Neuronal stem cell (in vitro differentiated cells): ENCODE results near the gene WNT9B.

Experiments
- DNase-seq: peaks from one replicate; pipeline ENCODE4 v3.0.0-alpha.2; 2013; ENCODE audit warnings: low spot score
- H2AFZ ChIP-seq: one replicate; pipeline ENCODE4 v1.6.1; 2013; ENCODE audit warnings: mild to moderate bottlenecking, low read length, inconsistent platforms
- H2AK5ac ChIP-seq: 2 replicates; pipeline ENCODE4 v1.6.1; 2013; ENCODE audit warnings: low read depth, mild to moderate bottlenecking, inconsistent platforms, low read length, moderate library complexity, mixed read lengths
- H2BK120ac ChIP-seq: 2 replicates; pipeline ENCODE4 v1.6.1; 2013; ENCODE audit warnings: low read depth, mild to moderate bottlenecking, inconsistent platforms, low read length, moderate library complexity, mixed read lengths
- H2BK12ac ChIP-seq: one replicate; pipeline ENCODE4 v1.6.1; 2013; ENCODE audit warnings: low read length, inconsistent platforms
- H2BK15ac ChIP-seq: 2 replicates; pipeline ENCODE4 v1.6.1; 2013; ENCODE audit warnings: mild to moderate bottlenecking, low read length, inconsistent platforms, mixed read lengths
- H2BK5ac ChIP-seq: one replicate; pipeline ENCODE4 v1.6.1; 2013; ENCODE audit warnings: inconsistent platforms, mild to moderate bottlenecking, low read length, moderate library complexity
- H3K14ac ChIP-seq: one replicate; pipeline ENCODE4 v1.6.1; 2013; ENCODE audit warnings: low read length, inconsistent platforms
- H3K18ac ChIP-seq: 2 replicates; pipeline ENCODE4 v1.6.1; 2013; ENCODE audit warnings: low read length, inconsistent platforms
- H3K23ac ChIP-seq: 2 replicates; pipeline ENCODE4 v1.6.1; 2013; ENCODE audit warnings: low read depth, mild to moderate bottlenecking, mixed read lengths, low read length, inconsistent platforms; ENCODE audit not compliant: poor library complexity
- H3K27ac ChIP-seq: replicated peaks from 3 replicates; pipeline ENCODE4 v1.5.1; 2013; ENCODE audit warnings: low read length, inconsistent platforms
- H3K27me3 ChIP-seq, 3 experiments: 2 replicates each; pipeline ENCODE4 v1.6.1; 2013; ENCODE audit warnings: low read length in 3 of 3, mild to moderate bottlenecking in 2 of 3, inconsistent platforms in 1 of 3, low read depth in 1 of 3, mixed read lengths in 1 of 3, moderate library complexity in 1 of 3; ENCODE audit not compliant: control insufficient read depth in 3 of 3, insufficient read depth in 3 of 3
- H3K36me3 ChIP-seq, 2 donors: replicated peaks in 1 of 2; 2 replicates each; pipeline ENCODE4 v1.6.1; 2013; ENCODE audit warnings: low read length in 2 of 2; ENCODE audit not compliant: control insufficient read depth in 2 of 2, insufficient read depth in 2 of 2
- H3K4ac ChIP-seq: 2 replicates; pipeline ENCODE4 v1.6.1; 2013; ENCODE audit warnings: inconsistent platforms, mild to moderate bottlenecking, low read length, moderate library complexity
- H3K4me1 ChIP-seq, 2 donors: 1 replicate in 1 of 2; 2 replicates in 1 of 2; pipeline ENCODE4 v1.6.1; 2013; ENCODE audit warnings: low read length in 2 of 2, low read depth in 1 of 2; ENCODE audit not compliant: control insufficient read depth in 2 of 2, insufficient read depth in 1 of 2
- H3K4me2 ChIP-seq: one replicate; pipeline ENCODE4 v1.6.1; 2013; ENCODE audit warnings: mild to moderate bottlenecking, low read length, inconsistent platforms; ENCODE audit not compliant: insufficient read depth, poor library complexity, severe bottlenecking
- H3K4me3 ChIP-seq, 2 donors: 2 replicates each; pipeline ENCODE4 v1.5.1; 2013; ENCODE audit warnings: low read length in 2 of 2, mild to moderate bottlenecking in 2 of 2, inconsistent platforms in 1 of 2, moderate library complexity in 1 of 2
- H3K79me1 ChIP-seq: one replicate; pipeline ENCODE4 v1.6.1; 2013; ENCODE audit warnings: low read depth, mild to moderate bottlenecking, inconsistent platforms, low read length, moderate library complexity
- H3K9ac ChIP-seq: one replicate; pipeline ENCODE4 v1.6.1; 2013; ENCODE audit warnings: mild to moderate bottlenecking, low read depth, low read length, inconsistent platforms; ENCODE audit not compliant: poor library complexity
- H3K9me3 ChIP-seq, 2 donors: replicated peaks in 1 of 2; 2 replicates each; pipeline versions ENCODE3 to v1.6.1; 2013; ENCODE audit warnings: low read length in 2 of 2, mild to moderate bottlenecking in 2 of 2, inconsistent platforms in 1 of 2, low read depth in 1 of 2, mixed read lengths in 1 of 2, moderate library complexity in 1 of 2; ENCODE audit not compliant: control insufficient read depth in 2 of 2, insufficient read depth in 1 of 2
- H4K8ac ChIP-seq: one replicate; pipeline ENCODE4 v1.6.1; 2013; ENCODE audit warnings: low read depth, mild to moderate bottlenecking, inconsistent platforms, low read length, moderate library complexity
- H4K91ac ChIP-seq: one replicate; pipeline ENCODE4 v1.6.1; 2013; ENCODE audit warnings: low read length, low read depth, mild to moderate bottlenecking, inconsistent platforms; ENCODE audit not compliant: poor library complexity
- WGBS, 2 donors: extraction: QIAGEN DNeasy Blood & Tissue Kit; methylation state at CpG; one replicate each; pipeline ENCODE4 v1.1.7; 2013; ENCODE audit warnings: missing lambda C conversion rate in 2 of 2, mixed read lengths in 1 of 2; ENCODE audit not compliant: insufficient read length in 2 of 2, insufficient replicate concordance in 1 of 2; ENCODE audit errors: extremely low coverage in 2 of 2; 5-methylcytosine and 5-hydroxymethylcytosine counted together

The WNT9B gene

GRCh38 chr17:46813920-46814319 is 37.5 kb upstream of the WNT9B start:
- Histone ChIP-seq H3K36me3 (peaks cover 1 to 10% of the 10 kb centered on the region in 2 donors), H2AFZ (no peak overlapping the region), H2BK5ac (no peak overlapping the region), H3K9me3 (no peaks in the 10 kb centered on the region), H3K14ac (no peak overlapping the region), H3K18ac (no peak overlapping the region), H3K4me1 (peaks cover 4 to 20% of the 10 kb centered on the region in 2 donors), H3K27ac (no peak overlapping the region), H4K91ac (no peak overlapping the region), H2BK12ac (no peak overlapping the region), H3K4me3 (no peak overlapping the region), H3K9ac (no peak overlapping the region), H3K27me3 (peaks cover 0 to 61% (median 14%) of the 10 kb centered on the region in 3 experiments), H4K8ac (no peak overlapping the region), H2BK15ac (no peak overlapping the region), H3K23ac (no peak overlapping the region), H3K4ac (no peak overlapping the region), H2BK120ac (no peak overlapping the region), H3K4me2 (no peak overlapping the region), H3K79me1 (no peaks in the 10 kb centered on the region), H2AK5ac (no peak overlapping the region)
- whole genome bisulfite sequencing, 2 donors = no CpG with 5 or more reads among the region's 3 CpGs
- DNase-seq = no peak

GRCh38 chr17:46814446-46814845 is 36.9 kb upstream of the WNT9B start:
- no peaks in the 10 kb centered on the region for H3K9me3 ChIP-seq
- H2BK12ac ChIP-seq = no peak overlapping the region
- no peak overlapping the region for H3K27ac ChIP-seq
- H3K4me2 ChIP-seq = no peak overlapping the region
- H3K4ac ChIP-seq = no peak overlapping the region
- H3K79me1 ChIP-seq = no peaks in the 10 kb centered on the region
- H2AFZ ChIP-seq = no peak overlapping the region
- peak overlapping the region; percentile 75 for H3K18ac ChIP-seq
- H2BK15ac ChIP-seq = no peak overlapping the region
- H3K23ac ChIP-seq = no peak overlapping the region
- H3K4me3 ChIP-seq = no peak overlapping the region
- no peak overlapping the region for H4K91ac ChIP-seq
- DNase-seq = no peak
- peak overlapping the region; percentile 30 for H3K9ac ChIP-seq
- H2BK120ac ChIP-seq = no peak overlapping the region
- WGBS, 2 donors = no CpG with 5 or more reads among the region's 7 CpGs
- H3K4me1 ChIP-seq = peaks cover 6 to 22% of the 10 kb centered on the region in 2 donors
- peaks cover 1 to 10% of the 10 kb centered on the region in 2 donors for H3K36me3 ChIP-seq
- H4K8ac ChIP-seq = peak overlapping the region; percentile 23
- peaks cover 0 to 67% (median 18%) of the 10 kb centered on the region in 3 experiments for H3K27me3 ChIP-seq
- H2AK5ac ChIP-seq = no peak overlapping the region
- H3K14ac ChIP-seq = no peak overlapping the region
- no peak overlapping the region for H2BK5ac ChIP-seq

GRCh38 chr17:46815474-46816353 is 35.7 kb upstream of the WNT9B start:
- Histone ChIP-seq H3K36me3 (peaks cover 1 to 10% of the 10 kb centered on the region in 2 donors), H4K91ac (no peak overlapping the region), H3K27ac (no peak overlapping the region), H2BK12ac (no peak overlapping the region), H2AFZ (no peak overlapping the region), H3K18ac (peak overlapping the region; percentile 61), H3K4me1 (peaks cover 17 to 34% of the 10 kb centered on the region in 2 donors), H3K9ac (no peak overlapping the region), H3K14ac (peak overlapping the region; percentile 94), H3K27me3 (peaks cover 0 to 79% (median 28%) of the 10 kb centered on the region in 3 experiments), H2AK5ac (no peak overlapping the region), H3K9me3 (peaks cover 0 to under 1% of the 10 kb centered on the region in 2 donors), H3K79me1 (no peaks in the 10 kb centered on the region), H2BK5ac (no peak overlapping the region), H3K4me2 (no peak overlapping the region), H2BK120ac (no peak overlapping the region), H3K23ac (peak overlapping the region; percentile 34), H3K4ac (no peak overlapping the region), H4K8ac (no peak overlapping the region), H3K4me3 (peak overlapping the region in 1 of 2 donors; percentile 80), H2BK15ac (peak overlapping the region; percentile 68)
- DNase-seq = no peak
- WGBS, 2 donors = no CpG with 5 or more reads among the region's 12 CpGs

- Histone ChIP-seq H3K79me1 (no peaks in the 10 kb centered on the region), H3K27ac (no peak overlapping the region), H3K14ac (no peak overlapping the region), H3K4me1 (peaks cover 24 to 44% of the 10 kb centered on the region in 2 donors), H3K23ac (no peak overlapping the region), H2AFZ (peak overlapping the region; percentile 58), H2BK15ac (no peak overlapping the region), H3K4ac (no peak overlapping the region), H3K9ac (no peak overlapping the region), H4K91ac (no peak overlapping the region), H3K4me2 (peak overlapping the region; percentile 14), H3K36me3 (peaks cover 1 to 10% of the 10 kb centered on the region in 2 donors), H3K27me3 (peaks cover 0 to 95% (median 44%) of the 10 kb centered on the region in 3 experiments), H4K8ac (no peak overlapping the region), H3K18ac (peak overlapping the region; percentile 72), H2AK5ac (peak overlapping the region; percentile 60), H2BK5ac (no peak overlapping the region), H3K9me3 (peaks cover 0 to 11% of the 10 kb centered on the region in 2 donors), H2BK120ac (no peak overlapping the region), H2BK12ac (no peak overlapping the region), H3K4me3 (peak overlapping the region in 1 of 2 donors; percentile 80)
- no peak for DNase-seq
- no CpG with 5 or more reads among the region's 22 CpGs for WGBS, 2 donors
Observed at GRCh38 chr17:46817151-46817900, 34.1 kb upstream of the WNT9B start.
